Astrocyte of the cerebellum (primary cell): ENCODE results near the gene CFAP410.
A peak's percentile ranks its signal among the peaks of the same experiment; 100 is the strongest.
"Not testable (repeated sequence)": the region's sequence is repeated elsewhere in the genome, so short reads cannot be mapped to it uniquely, and the experiment has no call there.

Experiments used
- DNase-seq: peaks from one replicate; pipeline ENCODE4 v3.0.0-alpha.2; 2011; ENCODE audit warnings: low read depth
- H3K4me3 ChIP-seq: 2 replicates; pipeline ENCODE4 v1.5.1; 2011; ENCODE audit warnings: mild to moderate bottlenecking, low read depth, low read length, moderate library complexity
- in situ Hi-C: cut with HindIII; loops from 2 replicates; pipeline ENCODE4 v1.10.0; 2017; ENCODE audit warnings: low sequenced_read_pairs
- TF ChIP-seq, protein P1 (sequence below): IDR thresholded peaks from 2 replicates; pipeline ENCODE4 v1.5.1; 2012; ENCODE audit warnings: low read length, low read depth, moderate library complexity, mild to moderate bottlenecking; ENCODE audit errors: missing control alignments

The CFAP410 gene

DNA sequence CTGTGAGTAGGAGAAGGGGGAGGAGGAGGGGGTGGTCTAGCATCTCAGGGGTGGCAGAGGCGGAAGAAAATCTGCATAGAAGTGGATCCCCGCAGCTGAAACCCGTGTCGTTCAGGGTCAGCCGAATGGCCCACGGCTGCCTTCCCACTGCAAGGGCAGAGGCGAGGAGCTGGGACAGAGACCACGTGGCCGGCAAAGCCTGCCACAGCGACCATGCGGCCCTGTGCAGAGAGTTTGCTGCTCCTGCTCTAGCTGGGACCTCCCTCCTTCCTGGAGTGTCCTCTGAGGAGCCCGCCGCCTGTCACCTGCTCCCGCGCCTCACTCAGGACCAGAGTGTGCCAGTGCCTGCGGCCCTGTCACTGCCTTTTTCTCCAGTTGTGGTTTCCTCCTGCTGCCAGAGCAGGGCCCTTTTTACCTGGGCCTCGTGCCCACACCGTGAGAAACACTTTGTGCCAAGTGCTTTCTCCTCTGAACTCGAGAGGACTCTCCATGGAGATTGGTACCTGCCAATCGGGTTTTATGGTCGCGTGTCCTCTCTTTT, 8.8 kb upstream of the CFAP410 start:
- H3K4me3 ChIP-seq = no peak overlapping the region
- in situ Hi-C loops = loop anchor here (10.0 kb wide), 1 partner anchor 367 kb away; the partner anchor contains the start of gene TSPEAR
- DNase-seq = no peak
- TF ChIP-seq, protein P1, sequence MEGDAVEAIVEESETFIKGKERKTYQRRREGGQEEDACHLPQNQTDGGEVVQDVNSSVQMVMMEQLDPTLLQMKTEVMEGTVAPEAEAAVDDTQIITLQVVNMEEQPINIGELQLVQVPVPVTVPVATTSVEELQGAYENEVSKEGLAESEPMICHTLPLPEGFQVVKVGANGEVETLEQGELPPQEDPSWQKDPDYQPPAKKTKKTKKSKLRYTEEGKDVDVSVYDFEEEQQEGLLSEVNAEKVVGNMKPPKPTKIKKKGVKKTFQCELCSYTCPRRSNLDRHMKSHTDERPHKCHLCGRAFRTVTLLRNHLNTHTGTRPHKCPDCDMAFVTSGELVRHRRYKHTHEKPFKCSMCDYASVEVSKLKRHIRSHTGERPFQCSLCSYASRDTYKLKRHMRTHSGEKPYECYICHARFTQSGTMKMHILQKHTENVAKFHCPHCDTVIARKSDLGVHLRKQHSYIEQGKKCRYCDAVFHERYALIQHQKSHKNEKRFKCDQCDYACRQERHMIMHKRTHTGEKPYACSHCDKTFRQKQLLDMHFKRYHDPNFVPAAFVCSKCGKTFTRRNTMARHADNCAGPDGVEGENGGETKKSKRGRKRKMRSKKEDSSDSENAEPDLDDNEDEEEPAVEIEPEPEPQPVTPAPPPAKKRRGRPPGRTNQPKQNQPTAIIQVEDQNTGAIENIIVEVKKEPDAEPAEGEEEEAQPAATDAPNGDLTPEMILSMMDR = no peak

DNA sequence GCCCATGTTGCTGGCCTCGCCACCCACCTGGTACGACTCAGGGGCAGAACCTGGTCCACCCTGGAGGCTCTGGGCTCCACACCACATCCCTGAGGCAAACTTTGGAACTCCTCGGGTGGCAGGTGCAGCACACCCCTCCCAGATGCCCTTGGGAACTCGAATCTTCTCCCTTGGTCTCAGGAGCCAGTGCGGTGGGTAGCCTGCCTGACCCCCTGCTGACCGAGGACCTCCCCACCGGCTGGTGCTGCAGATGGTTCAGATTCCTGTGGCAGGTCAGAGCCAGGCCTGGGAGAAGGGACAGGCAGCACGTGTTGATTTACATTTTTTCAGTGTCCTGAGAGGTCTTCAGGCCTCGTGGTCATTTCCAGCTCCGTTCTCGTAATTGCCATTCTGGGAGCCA, 6.3 kb upstream of the CFAP410 start:
- TF ChIP-seq, protein P1 = no peak
- no peak for DNase-seq

DNA sequence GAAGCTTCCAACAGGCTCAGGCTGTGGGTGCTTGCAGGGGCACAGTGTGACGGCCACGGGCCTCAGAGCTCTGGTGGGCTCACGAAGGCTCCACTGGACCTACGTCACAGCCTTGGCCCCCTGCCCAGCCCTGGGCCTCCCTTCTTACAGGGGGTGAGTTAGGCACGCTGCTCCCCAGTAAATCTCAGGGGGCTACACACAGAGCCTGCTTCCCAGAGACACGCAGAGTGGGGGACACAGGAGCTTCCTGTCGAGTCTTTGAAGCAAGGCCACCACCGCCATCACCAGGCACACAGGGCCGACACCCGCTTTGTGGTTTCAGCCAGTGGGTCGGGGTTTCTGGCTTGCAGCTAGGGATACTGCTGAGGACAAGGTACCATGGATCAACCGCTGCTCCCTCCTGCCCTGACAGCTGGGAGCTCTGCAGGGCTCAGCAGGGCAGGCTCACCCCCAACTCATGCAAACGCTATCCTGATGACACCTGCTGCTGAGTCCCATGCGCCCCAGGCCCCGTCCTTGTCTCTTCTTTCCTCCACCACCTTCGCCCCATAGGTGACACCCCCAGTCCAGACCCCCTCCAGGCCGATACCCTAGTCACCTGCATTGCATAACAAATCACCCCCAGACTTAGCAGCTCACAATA, 5.5 kb upstream of the CFAP410 start:
- DNase-seq = no peak
- in situ Hi-C loops = loop anchor here (10.0 kb wide), 1 partner anchor 370 kb away; the partner anchor contains the start of gene TSPEAR
- H3K4me3 ChIP-seq = no peak overlapping the region
- TF ChIP-seq, protein P1 = no peak

More for the DNA sequence above, 6.3 kb upstream of the CFAP410 start:
- in situ Hi-C loops = loop anchor here (10.0 kb wide), 1 partner anchor 369 kb away; the partner anchor contains the start of gene TSPEAR
- no peak overlapping the region for H3K4me3 ChIP-seq

DNA sequence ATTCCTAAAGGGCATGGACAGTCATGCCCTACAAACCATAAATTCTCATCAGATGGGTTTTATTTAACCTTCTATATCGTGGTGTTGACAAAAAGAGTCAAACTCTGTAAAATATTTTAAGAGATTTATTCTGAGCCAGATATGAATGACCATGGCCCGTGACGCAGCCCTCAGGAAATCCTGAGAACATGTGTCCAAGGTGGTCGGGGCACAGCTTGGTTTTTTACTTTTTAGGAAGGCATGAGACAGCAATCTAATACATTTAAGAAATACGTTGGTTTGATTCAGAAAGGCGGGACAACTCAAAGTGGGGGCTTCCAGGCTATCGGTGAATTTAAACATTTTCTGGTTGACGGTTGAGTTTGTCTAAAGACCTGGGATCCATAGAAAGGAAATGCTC, 3.8 kb upstream of the CFAP410 start:
- H3K4me3 ChIP-seq, DNase-seq: not testable (repeated sequence)
- in situ Hi-C loops = loop anchor here (10.0 kb wide), 1 partner anchor 372 kb away; the partner anchor contains the start of gene TSPEAR

DNA sequence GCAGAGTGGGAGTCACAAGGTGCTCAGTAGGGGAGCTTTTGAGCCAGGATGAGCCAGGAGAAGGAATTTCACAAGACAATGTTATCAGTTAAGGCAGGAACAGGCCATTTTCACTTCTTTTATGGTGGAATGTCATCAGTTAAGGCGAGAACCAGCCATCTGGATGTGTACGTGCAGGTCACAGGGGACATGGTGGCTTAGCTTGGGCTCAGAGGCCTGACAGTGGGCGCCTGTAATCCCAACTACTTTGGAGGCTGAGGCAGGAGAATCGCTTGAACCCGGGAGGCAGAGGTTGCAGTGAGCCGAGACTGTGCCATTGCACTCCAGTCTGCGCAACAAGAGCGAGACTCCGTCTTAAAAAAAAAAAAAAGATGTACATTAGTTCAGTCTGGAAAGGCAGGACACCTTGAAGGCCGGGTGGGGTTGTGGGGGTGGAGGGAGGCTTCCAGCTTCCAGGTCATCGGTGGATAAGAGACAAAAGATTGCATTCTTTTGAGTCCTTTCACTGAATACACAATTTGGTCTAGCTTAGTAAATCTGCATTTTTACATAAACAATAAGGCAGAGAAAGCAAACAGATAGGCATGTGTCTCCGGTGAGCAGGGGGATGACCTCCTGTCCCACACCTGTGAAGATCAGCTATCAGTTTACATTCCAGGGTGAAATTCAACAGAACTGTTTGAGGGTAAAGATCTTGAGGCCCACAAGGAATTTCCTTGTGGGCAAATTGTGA, 2.7 kb upstream of the CFAP410 start:
- not testable (repeated sequence) for H3K4me3 ChIP-seq, DNase-seq
- in situ Hi-C loops = loop anchor here (10.0 kb wide), 1 partner anchor 373 kb away; the partner anchor contains the start of gene TSPEAR

DNA sequence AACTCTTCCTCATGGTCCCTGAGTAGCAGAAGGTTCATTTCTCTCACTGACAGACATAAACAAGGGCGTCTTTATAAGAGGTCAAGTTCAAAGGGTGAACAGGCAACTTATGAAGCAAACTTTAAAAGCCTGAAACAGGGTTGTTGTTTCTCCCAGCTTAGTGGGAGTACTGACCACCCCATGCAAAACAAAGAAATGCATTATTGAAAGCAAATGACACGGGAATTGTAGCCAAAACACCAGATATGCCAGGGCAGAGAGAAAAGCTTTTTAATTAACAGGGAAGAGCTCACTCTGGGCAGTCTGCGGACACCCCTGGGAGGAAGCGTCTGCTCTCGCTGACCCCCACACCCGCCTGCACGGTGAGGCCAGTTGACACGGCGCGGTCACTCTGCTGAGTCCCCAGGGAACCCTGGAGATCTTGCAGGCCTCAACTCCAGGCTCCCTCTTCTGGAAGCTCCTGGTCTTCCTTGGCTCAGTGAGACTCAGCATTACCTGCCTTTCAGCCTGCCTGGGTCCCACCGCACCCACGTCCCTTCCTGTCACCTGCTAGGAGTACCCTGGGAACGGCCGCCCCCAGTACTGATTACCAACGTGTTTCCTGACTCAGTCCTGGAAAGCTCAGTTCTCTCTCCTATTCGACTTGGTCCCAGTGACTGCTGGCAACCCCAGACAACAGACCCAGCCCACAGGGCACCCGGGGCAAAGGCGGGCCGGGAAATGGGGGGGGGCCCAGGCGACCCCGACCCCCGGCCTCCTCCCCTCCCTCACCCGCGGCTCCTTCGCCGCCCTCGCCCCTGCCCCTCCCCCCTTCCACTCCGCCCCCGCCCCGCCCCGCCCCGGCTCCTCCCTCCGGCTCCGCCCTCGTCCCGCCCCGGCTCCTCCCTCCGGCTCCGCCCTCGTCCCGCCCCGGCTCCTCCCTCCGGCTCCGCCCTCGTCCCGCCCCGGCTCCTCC, 972 bp downstream of the CFAP410 start:
- peak; percentile 8 for DNase-seq

More for the DNA sequence above, 972 bp downstream of the CFAP410 start:
- in situ Hi-C loops = no loop called here
- TF ChIP-seq, protein P1 = peak; percentile 50
- H3K4me3 ChIP-seq = peak overlapping the region; percentile 46
